Measurements from ENCODE around the gene PILRA.

PILRA gene

GRCh38 chr7:100398239-100398638, 25.0 kb downstream of the PILRA start:
- TF ChIP-seq ZFX (IDR thresholded peaks at IDR 0.05; ENCODE audit: borderline replicate concordance): no peak
- TF ChIP-seq CTCF (IDR thresholded peaks at IDR 0.05): no peak; the same call in 1 of the 2 replicates
- no peak overlapping the region for H3K27ac ChIP-seq

- TF ChIP-seq CTCF (IDR thresholded peaks at IDR 0.05) (no peak), ZFX (IDR thresholded peaks at IDR 0.05; ENCODE audit: borderline replicate concordance) (no peak)
Measured at GRCh38 chr7:100400041-100400440, 26.8 kb downstream of the PILRA start.

GRCh38 chr7:100400656-100401055, 27.4 kb downstream of the PILRA start:
- TF ChIP-seq ZFX (IDR thresholded peaks at IDR 0.05; ENCODE audit: borderline replicate concordance): no peak
- TF ChIP-seq CTCF (IDR thresholded peaks at IDR 0.05): peak; percentile 29; the same call in 1 of the 2 replicates

More at GRCh38 chr7:100400041-100400440, 26.8 kb downstream of the PILRA start:
- H3K27ac ChIP-seq: no peak overlapping the region

DNA sequence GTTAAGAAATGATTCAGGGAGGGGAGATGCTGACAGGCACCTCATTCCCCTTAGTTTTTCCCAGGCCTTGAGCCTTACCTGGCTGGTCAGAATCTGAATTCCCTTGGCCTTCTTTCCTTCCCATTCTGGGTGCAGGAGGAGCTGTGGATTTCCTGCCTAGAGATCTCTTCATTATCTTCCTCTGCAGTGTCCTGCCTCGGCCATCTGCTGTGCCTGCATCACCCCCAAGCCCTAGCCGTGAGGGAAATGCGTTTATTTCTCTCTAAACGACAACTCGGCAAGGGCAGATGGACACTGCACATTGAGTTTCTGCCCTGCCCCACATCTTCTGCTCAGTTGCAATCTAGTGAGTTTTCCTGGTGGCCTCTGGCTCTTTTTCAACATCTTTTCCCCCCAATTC, 28.5 kb downstream of the PILRA start:
- H3K27ac ChIP-seq: no peak overlapping the region
- TF ChIP-seq ZFX (IDR thresholded peaks at IDR 0.05; ENCODE audit: borderline replicate concordance): no peak
- TF ChIP-seq CTCF (IDR thresholded peaks at IDR 0.05): no peak

More at GRCh38 chr7:100400656-100401055, 27.4 kb downstream of the PILRA start:
- no peak overlapping the region for H3K27ac ChIP-seq

- H3K27ac ChIP-seq: no peak overlapping the region
- TF ChIP-seq CTCF (IDR thresholded peaks at IDR 0.05) (no peak), ZFX (IDR thresholded peaks at IDR 0.05; ENCODE audit: borderline replicate concordance) (no peak)
Measured at GRCh38 chr7:100402241-100402640, 29.0 kb downstream of the PILRA start.

DNA sequence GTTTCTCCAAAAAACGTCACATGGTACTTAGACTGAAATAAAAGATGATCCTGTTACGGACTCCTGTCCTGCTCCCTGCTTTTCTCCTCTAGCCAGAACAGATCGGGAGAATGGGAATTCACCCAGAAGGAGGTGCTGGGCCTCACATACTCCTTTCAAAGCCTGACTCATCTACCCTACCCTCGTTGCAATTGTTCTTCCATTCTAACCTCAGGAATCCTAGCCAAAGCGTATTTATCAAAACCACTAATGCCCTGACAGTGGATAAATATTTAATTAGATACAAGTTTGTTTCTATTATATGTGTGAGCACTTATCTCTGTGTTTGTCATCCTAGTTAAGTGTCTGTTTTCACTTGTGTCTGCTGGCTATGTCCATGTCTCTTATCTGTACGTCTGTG, 33.5 kb downstream of the PILRA start:
- TF ChIP-seq ZFX (IDR thresholded peaks at IDR 0.05; ENCODE audit: borderline replicate concordance) (no peak), CTCF (IDR thresholded peaks at IDR 0.05) (no peak)
- H3K27ac ChIP-seq: no peak overlapping the region

GRCh38 chr7:100407285-100408180, 34.2 kb downstream of the PILRA start:
- no peak overlapping the region for H3K27ac ChIP-seq
- TF ChIP-seq CTCF (IDR thresholded peaks at IDR 0.05): peak; percentile 89
- TF ChIP-seq ZFX (IDR thresholded peaks at IDR 0.05; ENCODE audit: borderline replicate concordance): no peak

All from 22Rv1 (cell line).